Measurements from ENCODE around the gene SNTB2. TPM values are rescaled to one million over a fixed set of nuclear protein-coding genes. Genes with fewer than 3 reads are reported as not detected.

SNTB2 gene
- total and polyA plus RNA-seq, 2 of the 13 experiments (the other 11 are each of a cell fraction or from before 2014, with no cell fraction given), result 11.5 to 19.2 TPM

GRCh38 chr16:69187446-69188235 lies 677 bp downstream of the SNTB2 start (continued):
- TF ChIP-seq STAT6 (CRISPR knock-in tag; IDR thresholded peaks at IDR 0.05; ENCODE audit: borderline replicate concordance) (no peak), ZSCAN29 (CRISPR knock-in tag; conservative IDR thresholded peaks at IDR 0.05) (no peak), PHF21A (CRISPR knock-in tag; IDR thresholded peaks at IDR 0.05) (peak; percentile 16; the same call in 1 of the 2 replicates), SIX4 (CRISPR knock-in tag; IDR thresholded peaks at IDR 0.05) (no peak), ZKSCAN8 (CRISPR knock-in tag; IDR thresholded peaks at IDR 0.05; ENCODE audit: borderline replicate concordance) (no peak), HDAC1 (CRISPR knock-in tag; IDR thresholded peaks at IDR 0.05) (no peak), ETV5 (CRISPR knock-in tag; IDR thresholded peaks at IDR 0.05; ENCODE audit: borderline replicate concordance) (peak; percentile 43), DMAP1 (CRISPR knock-in tag; IDR thresholded peaks at IDR 0.05) (peak; percentile 21; the same call in 1 of the 2 replicates), ZNF724P (CRISPR knock-in tag; IDR thresholded peaks at IDR 0.05; ENCODE audit: borderline replicate concordance) (no peak), ZNF292 (CRISPR knock-in tag; IDR thresholded peaks at IDR 0.05; ENCODE audit: borderline replicate concordance, low read depth) (0 out of 2 replicates have a peak, but pooled peaks have one; percentile 30), ZNF558 (CRISPR knock-in tag; IDR thresholded peaks at IDR 0.05; ENCODE audit: borderline replicate concordance) (0 out of 2 replicates have a peak, but pooled peaks have one; percentile 72), ZNF574 (CRISPR knock-in tag; IDR thresholded peaks at IDR 0.05) (peak; percentile 8; the same call in 1 of the 2 replicates), SMARCC2 (IDR thresholded peaks at IDR 0.05) (no peak), ZNF510 (CRISPR knock-in tag; IDR thresholded peaks at IDR 0.05; ENCODE audit: low read depth) (no peak), ZNF672 (CRISPR knock-in tag; IDR thresholded peaks at IDR 0.05) (no peak), NFATC3 (CRISPR knock-in tag; IDR thresholded peaks at IDR 0.05) (no peak), NFKBIZ (CRISPR knock-in tag; IDR thresholded peaks at IDR 0.05) (no peak; the same call in 1 of the 2 replicates), HMG20A (CRISPR knock-in tag; IDR thresholded peaks at IDR 0.05; ENCODE audit: borderline replicate concordance) (no peak), ZBTB25 (CRISPR knock-in tag; IDR thresholded peaks at IDR 0.05) (no peak), ZNF781 (CRISPR knock-in tag; IDR thresholded peaks at IDR 0.05; ENCODE audit: borderline replicate concordance, not compliant biosample characterization) (peak; percentile 71), ZNF337 (CRISPR knock-in tag; IDR thresholded peaks at IDR 0.05; ENCODE audit: borderline replicate concordance, low read depth) (peak; percentile 42; the same call in 1 of the 2 replicates), RBAK (CRISPR knock-in tag; IDR thresholded peaks at IDR 0.05) (no peak), MED1 (CRISPR knock-in tag; IDR thresholded peaks at IDR 0.05) (no peak), RFX1 (IDR thresholded peaks at IDR 0.05) (no peak), ZKSCAN5 (CRISPR knock-in tag; IDR thresholded peaks at IDR 0.05) (no peak), PHF8 (CRISPR knock-in tag; IDR thresholded peaks at IDR 0.05) (peak; percentile 0; the same call in 1 of the 2 replicates)
